GM19452 (cell line): ENCODE measurements around the gene TENT4B.
"Not testable (repeated sequence)": the region's sequence is repeated elsewhere in the genome, so short reads cannot be mapped to it uniquely, and the experiment has no call there.

Experiments
- ATAC-seq: cut with Tn5 transposase; IDR thresholded peaks from one replicate; pipeline ENCODE4 v1.9.1; 2021; ENCODE audit not compliant: unreplicated experiment

Gene TENT4B

GRCh38 chr16:50152807-50153595, at the start of gene TENT4B:
Gene TENT4B (plus strand): TSS chr16:50153306. CDS start chr16:50153622, 316 bp downstream.
- ATAC-seq = peak; percentile 72

- no peak for ATAC-seq
These were observed 49.3 kb upstream of the TENT4B start for GRCh38 chr16:50103764-50104163.

GRCh38 chr16:50114357-50115129, 38.6 kb upstream of the TENT4B start:
- no peak for ATAC-seq

- ATAC-seq = no peak
These were observed 32.4 kb upstream of the TENT4B start for GRCh38 chr16:50120711-50121110.

GRCh38 chr16:50121278-50121677, 31.8 kb upstream of the TENT4B start:
- peak; percentile 42 for ATAC-seq

- peak; percentile 50 for ATAC-seq
These were observed 31.2 kb upstream of the TENT4B start for GRCh38 chr16:50121721-50122445.

GRCh38 chr16:50123417-50123816, 29.7 kb upstream of the TENT4B start:
- no peak for ATAC-seq

- ATAC-seq = no peak
These were observed 28.3 kb upstream of the TENT4B start for GRCh38 chr16:50124769-50125168.

- no peak for ATAC-seq
These were observed 26.9 kb upstream of the TENT4B start for GRCh38 chr16:50126183-50126582.

GRCh38 chr16:50132571-50132970, 20.5 kb upstream of the TENT4B start:
- not testable (repeated sequence) for ATAC-seq

- no peak for ATAC-seq
These were observed 19.9 kb upstream of the TENT4B start for GRCh38 chr16:50133214-50133613.

- no peak for ATAC-seq
These were observed 16.7 kb upstream of the TENT4B start for GRCh38 chr16:50136399-50136798.

GRCh38 chr16:50137268-50137667, 15.8 kb upstream of the TENT4B start:
- ATAC-seq = no peak

- no peak for ATAC-seq
These were observed 13.5 kb upstream of the TENT4B start for GRCh38 chr16:50139580-50139979.

GRCh38 chr16:50144211-50144610, 8.9 kb upstream of the TENT4B start:
- no peak for ATAC-seq

- ATAC-seq = no peak
These were observed 6.3 kb upstream of the TENT4B start for GRCh38 chr16:50146479-50147435.

- no peak for ATAC-seq
These were observed 1.8 kb upstream of the TENT4B start for GRCh38 chr16:50151322-50151721.

- ATAC-seq = no peak
These were observed 1.4 kb upstream of the TENT4B start for GRCh38 chr16:50151756-50152155.

GRCh38 chr16:50152351-50152806, 727 bp upstream of the TENT4B start:
- peak; percentile 37 for ATAC-seq
